KMS-11 (cell line): Measurements from ENCODE around the gene FBXO41.

Experiments
- H2AFZ ChIP-seq: fragments of 200-600 bp; sonication (generic); 2 replicates; pipeline ENCODE4 v1.6.1; 2016; ENCODE audit warnings: antibody characterized with exemption, mixed run types, low read depth
- H3K27ac ChIP-seq: fragments of 200-600 bp; sonication (generic); 2 replicates; pipeline ENCODE4 v1.6.1; 2016; ENCODE audit warnings: mild to moderate bottlenecking, mixed run types
- H3K27me3 ChIP-seq: fragments of 200-600 bp; sonication (generic); 2 replicates; pipeline ENCODE4 v1.6.1; 2017; ENCODE audit warnings: mild to moderate bottlenecking, low read depth, mixed run types, moderate library complexity; ENCODE audit not compliant: insufficient read depth
- H3K36me3 ChIP-seq: fragments of 200-600 bp; sonication (generic); 2 replicates; pipeline ENCODE4 v1.6.1; 2017; ENCODE audit warnings: mild to moderate bottlenecking, mixed run types; ENCODE audit not compliant: insufficient read depth
- H3K4me1 ChIP-seq: fragments of 200-600 bp; sonication (generic); 2 replicates; pipeline ENCODE4 v1.6.1; 2016; ENCODE audit warnings: mild to moderate bottlenecking, low read depth, mixed run types; ENCODE audit not compliant: poor library complexity, severe bottlenecking
- H3K4me2 ChIP-seq: fragments of 200-600 bp; sonication (generic); 2 replicates; pipeline ENCODE4 v1.7.0; 2016; ENCODE audit warnings: mild to moderate bottlenecking, mixed run types
- H3K4me3 ChIP-seq: fragments of 200-600 bp; sonication (generic); IDR thresholded peaks from 2 replicates; pipeline ENCODE4 v1.6.1; 2017; ENCODE audit warnings: low read depth, low read length, mixed read lengths; ENCODE audit not compliant: insufficient read depth
- H3K79me2 ChIP-seq: fragments of 200-600 bp; sonication (generic); 2 replicates; pipeline ENCODE4 v1.6.1; 2016; ENCODE audit warnings: low read depth, mixed run types; ENCODE audit not compliant: insufficient read depth
- H3K9ac ChIP-seq: fragments of 200-600 bp; sonication (generic); 2 replicates; pipeline ENCODE4 v1.6.1; 2016; ENCODE audit warnings: mild to moderate bottlenecking, mixed run types
- H4K20me1 ChIP-seq: fragments of 200-600 bp; sonication (generic); 2 replicates; pipeline ENCODE4 v1.6.1; 2016; ENCODE audit warnings: mild to moderate bottlenecking, mixed run types; ENCODE audit not compliant: insufficient read depth
- CTCF ChIP-seq: fragments of 200-600 bp; sonication (generic); conservative IDR thresholded peaks from 2 replicates; pipeline ENCODE4 v1.6.1; 2017; ENCODE audit warnings: low read depth, mild to moderate bottlenecking, antibody characterized with exemption, low read length, moderate library complexity, mixed read lengths

The FBXO41 gene

GRCh38 chr2:73249636-73250035 is 34.6 kb downstream of the FBXO41 start:
- H3K36me3 ChIP-seq, result peaks cover 39% of the 10 kb centered on the region; the same call in 1 of the 2 replicates
- no peak overlapping the region for H3K4me3 ChIP-seq
- H3K27me3 ChIP-seq, result no peaks in the 10 kb centered on the region
- H3K4me1 ChIP-seq, result peaks cover 8% of the 10 kb centered on the region
- H3K9ac ChIP-seq, result no peak overlapping the region
- no peak overlapping the region for H2AFZ ChIP-seq
- no peak overlapping the region for H3K27ac ChIP-seq
- no peak for TF ChIP-seq CTCF
- H3K79me2 ChIP-seq, result peaks cover 12% of the 10 kb centered on the region; the same call in 1 of the 2 replicates
- H4K20me1 ChIP-seq, result peaks cover 12% of the 10 kb centered on the region
- H3K4me2 ChIP-seq, result no peak overlapping the region

- Histone ChIP-seq H3K4me1 (peaks cover 8% of the 10 kb centered on the region), H3K27me3 (no peaks in the 10 kb centered on the region), H4K20me1 (peaks cover 12% of the 10 kb centered on the region), H3K79me2 (peaks cover 25% of the 10 kb centered on the region; the same call in 1 of the 2 replicates), H3K4me2 (no peak overlapping the region), H2AFZ (no peak overlapping the region), H3K9ac (no peak overlapping the region), H3K27ac (peak overlapping the region; percentile 11; the same call in 1 of the 2 replicates), H3K4me3 (no peak overlapping the region), H3K36me3 (peaks cover 43% of the 10 kb centered on the region)
- TF ChIP-seq CTCF, result no peak
Measured at GRCh38 chr2:73246850-73247249, 37.4 kb downstream of the FBXO41 start.

- Histone ChIP-seq H3K27ac (no peak overlapping the region), H3K27me3 (no peaks in the 10 kb centered on the region), H3K4me3 (no peak overlapping the region), H3K4me1 (peaks cover 8% of the 10 kb centered on the region), H4K20me1 (peaks cover 27% of the 10 kb centered on the region), H2AFZ (no peak overlapping the region), H3K9ac (no peak overlapping the region), H3K4me2 (no peak overlapping the region), H3K79me2 (peaks cover 48% of the 10 kb centered on the region), H3K36me3 (peaks cover 46% of the 10 kb centered on the region)
- TF ChIP-seq CTCF, result no peak
Measured at GRCh38 chr2:73244580-73244979, 39.7 kb downstream of the FBXO41 start.

GRCh38 chr2:73243884-73244570 is 40.3 kb downstream of the FBXO41 start:
- H3K36me3 ChIP-seq, result peaks cover 46% of the 10 kb centered on the region
- peaks cover 33% of the 10 kb centered on the region for H4K20me1 ChIP-seq
- TF ChIP-seq CTCF, result no peak
- no peak overlapping the region for H2AFZ ChIP-seq
- H3K27ac ChIP-seq, result no peak overlapping the region
- peaks cover 54% of the 10 kb centered on the region for H3K79me2 ChIP-seq
- no peaks in the 10 kb centered on the region for H3K27me3 ChIP-seq
- no peak overlapping the region for H3K4me3 ChIP-seq
- H3K9ac ChIP-seq, result no peak overlapping the region
- H3K4me1 ChIP-seq, result peaks cover 9% of the 10 kb centered on the region
- no peak overlapping the region for H3K4me2 ChIP-seq
